OCI-M2 (cell line): ENCODE results near the gene ACAA1.

Experiments used
- DNase-seq: peaks from one replicate; lab custom pipeline; 2025; ENCODE audit not compliant: unreplicated experiment; lab: John Stamatoyannopoulos, UW

Gene ACAA1

GRCh38 chr3:38119821-38120692 lies 16.9 kb downstream of the ACAA1 start:
- no peak for DNase-seq

- no peak for DNase-seq
These were observed 17.7 kb downstream of the ACAA1 start for GRCh38 chr3:38119248-38119544.

GRCh38 chr3:38118421-38119247 lies 18.3 kb downstream of the ACAA1 start:
- no peak for DNase-seq

- DNase-seq: no peak
These were observed 19.0 kb downstream of the ACAA1 start for GRCh38 chr3:38117748-38118420.

- DNase-seq: no peak
These were observed 19.7 kb downstream of the ACAA1 start for GRCh38 chr3:38117163-38117716.

GRCh38 chr3:38116471-38117162 lies 20.3 kb downstream of the ACAA1 start:
- no peak for DNase-seq

GRCh38 chr3:38115645-38116427 lies 21.1 kb downstream of the ACAA1 start:
- DNase-seq: no peak

- no peak for DNase-seq
These were observed 21.9 kb downstream of the ACAA1 start for GRCh38 chr3:38114875-38115644.

- DNase-seq: no peak
These were observed 22.7 kb downstream of the ACAA1 start for GRCh38 chr3:38114052-38114874.

- no peak for DNase-seq
These were observed 24.6 kb downstream of the ACAA1 start for GRCh38 chr3:38112378-38112761.

GRCh38 chr3:38111696-38112377 lies 25.1 kb downstream of the ACAA1 start:
- DNase-seq: no peak

GRCh38 chr3:38111201-38111600 lies 25.7 kb downstream of the ACAA1 start:
- DNase-seq: no peak

GRCh38 chr3:38110314-38111050 lies 26.4 kb downstream of the ACAA1 start:
- no peak for DNase-seq

GRCh38 chr3:38109580-38110313 lies 27.2 kb downstream of the ACAA1 start:
- no peak for DNase-seq

GRCh38 chr3:38108649-38109579 lies 28.0 kb downstream of the ACAA1 start:
- DNase-seq: no peak
